GM19238 (cell line): Measurements from ENCODE around the gene C9orf50.

Experiments used
- DNase-seq: peaks from one replicate; pipeline ENCODE4 v3.0.0; 2011; ENCODE audit warnings: low spot score; ENCODE audit not compliant: insufficient read length

C9orf50 gene

DNA sequence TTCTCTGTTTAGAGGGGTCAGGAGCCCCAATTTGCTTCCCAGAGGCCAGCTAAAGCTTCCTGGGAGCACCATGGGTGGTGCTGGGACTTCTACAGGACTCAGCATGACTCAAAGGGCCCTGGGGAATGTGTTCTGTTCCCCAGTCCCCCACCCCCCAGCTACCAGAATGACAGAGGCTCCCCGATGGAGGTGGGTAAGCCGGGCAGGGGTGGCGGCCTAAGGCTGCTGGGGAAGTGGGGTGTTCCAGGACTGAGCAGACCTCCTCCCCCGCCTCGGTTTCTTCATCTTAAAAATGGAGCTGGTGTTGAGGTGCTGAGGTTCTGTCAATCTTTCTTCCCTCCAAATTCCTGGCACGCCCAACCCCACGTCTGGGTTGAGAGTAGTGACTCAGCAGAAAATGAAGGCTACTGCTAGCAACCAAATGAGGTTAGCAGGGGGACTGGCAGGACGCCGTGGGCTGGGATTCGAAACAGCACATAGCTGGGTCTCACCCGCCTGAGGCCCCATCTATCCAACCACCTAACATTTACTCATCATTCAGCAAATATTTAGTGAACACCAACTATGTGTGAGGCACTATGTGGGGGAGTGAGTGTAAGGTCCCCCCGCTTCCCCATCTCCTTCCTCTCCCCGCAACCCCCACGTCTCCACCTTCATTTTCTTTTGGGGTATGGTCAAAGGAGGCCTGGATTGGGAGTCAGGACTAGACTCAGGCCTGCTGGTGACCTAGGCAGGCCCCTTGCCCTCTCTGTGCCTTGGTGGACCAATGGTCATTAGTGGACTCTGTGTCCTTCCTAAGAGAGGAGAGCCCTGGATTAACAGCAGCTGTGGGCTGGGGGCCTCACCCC is 50.2 kb downstream of the C9orf50 start:
- no peak for DNase-seq

DNA sequence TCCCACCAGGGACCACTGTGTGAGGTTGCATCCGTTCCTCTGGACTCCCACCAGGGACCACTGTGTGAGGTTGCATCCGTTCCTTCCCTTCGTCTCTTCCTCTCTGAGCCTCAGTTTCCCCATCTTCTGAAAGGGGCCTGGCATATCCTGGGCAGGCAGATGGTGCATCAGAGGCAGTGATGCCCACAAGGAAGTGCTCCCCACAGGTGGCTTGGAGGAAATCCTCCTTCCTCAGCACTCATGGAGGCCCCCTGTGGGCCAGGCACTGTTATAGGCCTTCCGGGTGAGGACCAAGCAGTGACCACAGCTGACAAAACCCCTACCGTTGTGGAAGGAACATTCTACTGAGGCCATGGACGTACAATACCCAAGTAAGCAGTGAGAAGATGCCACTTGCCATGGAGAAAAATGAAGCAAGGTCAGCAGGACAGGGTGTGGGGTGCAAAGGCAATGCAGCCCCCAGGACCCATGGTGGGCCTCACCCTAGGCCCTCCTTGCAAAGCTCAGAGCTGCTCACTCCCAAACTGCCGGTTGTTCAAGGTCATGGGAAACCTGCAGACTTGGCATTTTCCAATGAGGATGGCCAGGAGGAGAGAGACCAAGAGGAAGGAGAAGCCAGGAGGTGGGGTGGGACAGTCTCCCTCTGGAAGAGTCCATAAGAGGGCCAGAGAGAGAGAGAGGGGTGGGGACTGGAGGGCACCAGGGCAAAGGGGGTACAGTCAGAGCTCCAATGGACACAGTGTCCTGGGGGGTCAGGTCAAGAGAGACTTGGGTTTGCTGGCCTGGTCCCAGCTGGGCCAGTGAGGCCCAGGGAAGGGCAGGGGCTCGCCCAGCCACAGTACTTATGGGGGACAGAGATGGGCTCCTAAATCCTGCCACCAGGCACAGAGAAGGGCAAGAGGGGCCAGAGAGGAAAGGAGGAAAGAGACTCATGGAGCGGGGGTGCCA is 51.1 kb downstream of the C9orf50 start:
- DNase-seq: no peak

GRCh38 chr9:129568560-129569501 is 52.1 kb downstream of the C9orf50 start:
- DNase-seq: no peak

GRCh38 chr9:129567842-129568559 is 52.9 kb downstream of the C9orf50 start:
- DNase-seq: no peak

- DNase-seq: no peak
Measured at GRCh38 chr9:129567329-129567728, 53.6 kb downstream of the C9orf50 start.

DNA sequence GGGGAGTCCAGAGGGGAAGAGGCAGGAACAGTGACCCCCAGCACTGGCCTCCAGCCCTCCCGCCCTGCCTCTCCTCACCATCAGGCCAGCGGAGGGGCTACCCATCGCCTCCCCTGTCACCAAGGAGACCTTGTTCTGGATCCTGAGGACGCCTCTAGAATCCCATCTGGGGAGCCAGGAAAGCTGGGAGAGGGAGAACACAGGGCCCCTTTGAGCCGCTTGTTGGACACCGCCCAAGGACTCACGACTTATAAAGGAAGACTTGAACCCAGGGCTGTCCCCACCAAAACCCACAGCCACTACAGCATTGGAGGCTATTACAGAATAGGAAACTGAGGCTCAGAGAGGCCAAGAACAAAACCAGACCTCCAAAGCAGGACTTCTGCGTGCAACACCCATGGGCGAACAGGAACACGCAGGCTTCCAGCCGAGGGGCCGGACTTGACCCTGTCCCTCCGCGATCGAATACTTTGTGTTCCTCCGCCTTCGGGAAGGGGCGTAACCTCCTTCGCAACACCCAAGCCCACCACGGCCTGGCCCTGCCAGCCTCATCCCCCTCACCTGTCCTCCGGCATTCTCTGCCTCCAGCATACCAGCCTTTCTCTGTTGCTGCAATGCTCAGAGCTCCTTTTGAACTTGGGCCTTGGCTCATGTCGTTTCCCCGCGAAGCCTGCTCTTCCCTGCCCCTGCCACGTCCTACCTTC is 54.2 kb downstream of the C9orf50 start:
- no peak for DNase-seq

DNA sequence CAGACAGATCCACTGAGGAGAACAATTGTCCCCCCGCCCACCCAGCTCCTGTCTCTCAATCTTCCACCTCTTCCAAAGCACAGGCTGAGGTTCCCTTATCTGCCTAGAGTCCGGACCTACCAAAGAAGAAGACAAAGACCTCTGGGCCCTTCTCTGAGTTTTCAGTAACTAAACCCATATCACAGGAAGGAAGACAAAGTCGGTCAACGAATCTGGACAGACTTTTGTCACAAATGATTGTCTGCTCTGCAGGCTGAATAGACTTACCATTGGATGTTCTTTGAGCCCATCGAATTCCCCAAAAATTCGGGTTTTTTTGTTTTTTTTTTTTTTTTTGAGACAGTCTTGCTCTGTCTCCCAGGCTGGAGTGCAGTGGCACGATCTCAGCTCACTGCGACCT is 58.0 kb downstream of the C9orf50 start:
- no peak for DNase-seq

DNA sequence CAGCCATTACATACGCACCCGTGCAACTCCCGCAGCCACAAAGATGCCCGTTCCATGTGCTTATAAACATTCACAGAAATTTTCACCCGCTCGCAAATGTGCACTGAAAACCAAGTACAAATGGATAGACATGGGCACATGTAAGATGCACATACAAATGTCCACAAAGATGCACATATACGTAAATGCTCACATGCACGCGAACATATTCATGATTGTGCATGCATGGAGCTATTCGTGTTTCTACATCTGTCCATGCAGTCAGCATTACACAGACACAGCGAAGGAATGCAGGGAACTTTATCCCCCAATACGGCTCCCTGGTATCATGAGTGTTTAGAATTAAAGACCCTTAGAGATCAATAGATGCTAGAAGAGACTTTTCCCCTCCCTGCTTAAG is 58.4 kb downstream of the C9orf50 start:
- DNase-seq: no peak
